Stimulated activated CD8-positive, alpha-beta memory T cell treated with anti-CD3 and anti-CD28 coated beads, Interleukin-12 subunit alpha, Interleukin-12 subunit beta, amount 100 ng/mL, for 24 hours (primary cell): ENCODE data around the gene LIN54.
"Not testable (repeated sequence)": the region's sequence is repeated elsewhere in the genome, so short reads cannot be mapped to it uniquely, and the experiment has no call there.

Source experiments
- DNase-seq: peaks from one replicate; pipeline ENCODE4 v3.0.0-alpha.2; 2020; ENCODE audit errors: extremely low read depth

LIN54 gene

GRCh38 chr4:83010522-83011318, at the start of gene LIN54:
Gene LIN54 (minus strand): TSS chr4:83010823. CDS start chr4:82984844, 25,979 bp downstream.
- peak; percentile 65 for DNase-seq

DNA sequence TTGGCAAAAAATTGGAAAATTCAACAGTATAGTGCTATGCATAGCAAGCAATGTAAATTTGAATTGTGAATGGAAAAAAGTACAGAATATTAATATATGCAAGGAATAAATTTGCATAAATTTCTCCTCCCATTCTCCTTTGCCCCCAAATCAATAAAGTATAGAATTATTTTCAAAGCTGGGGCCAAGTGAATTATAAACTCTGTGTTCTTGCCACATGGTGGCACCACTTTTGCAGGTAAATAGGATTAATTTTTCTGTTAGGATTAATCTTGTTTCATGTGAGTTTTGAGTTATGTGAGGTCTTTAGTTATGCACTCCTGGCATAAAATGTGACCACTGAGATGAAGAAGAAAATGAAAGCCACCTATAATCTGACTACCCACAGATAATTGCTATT, 44.3 kb upstream of the LIN54 start:
- DNase-seq, result no peak

DNA sequence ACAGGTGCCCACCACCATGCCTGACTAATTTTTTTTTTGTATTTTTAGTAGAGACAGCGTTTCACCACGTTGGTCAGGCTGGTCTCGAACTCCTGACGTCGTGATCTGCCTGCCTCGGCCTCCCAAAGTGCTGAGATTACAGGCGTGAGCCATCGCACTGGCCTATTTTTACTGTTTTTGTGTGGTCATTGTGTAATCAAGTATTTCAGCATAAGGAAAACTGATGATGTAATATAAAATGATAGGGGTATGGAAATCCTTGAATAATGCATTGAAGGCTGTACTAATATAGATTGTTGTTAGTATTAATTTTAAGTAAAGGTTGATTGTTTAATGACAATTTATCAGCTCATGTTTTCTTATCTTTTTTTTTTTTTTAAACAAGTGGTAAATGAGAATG, 38.2 kb upstream of the LIN54 start:
- not testable (repeated sequence) for DNase-seq

- DNase-seq, result no peak
Observed at GRCh38 chr4:83046693-83047473, 36.3 kb upstream of the LIN54 start.

DNA sequence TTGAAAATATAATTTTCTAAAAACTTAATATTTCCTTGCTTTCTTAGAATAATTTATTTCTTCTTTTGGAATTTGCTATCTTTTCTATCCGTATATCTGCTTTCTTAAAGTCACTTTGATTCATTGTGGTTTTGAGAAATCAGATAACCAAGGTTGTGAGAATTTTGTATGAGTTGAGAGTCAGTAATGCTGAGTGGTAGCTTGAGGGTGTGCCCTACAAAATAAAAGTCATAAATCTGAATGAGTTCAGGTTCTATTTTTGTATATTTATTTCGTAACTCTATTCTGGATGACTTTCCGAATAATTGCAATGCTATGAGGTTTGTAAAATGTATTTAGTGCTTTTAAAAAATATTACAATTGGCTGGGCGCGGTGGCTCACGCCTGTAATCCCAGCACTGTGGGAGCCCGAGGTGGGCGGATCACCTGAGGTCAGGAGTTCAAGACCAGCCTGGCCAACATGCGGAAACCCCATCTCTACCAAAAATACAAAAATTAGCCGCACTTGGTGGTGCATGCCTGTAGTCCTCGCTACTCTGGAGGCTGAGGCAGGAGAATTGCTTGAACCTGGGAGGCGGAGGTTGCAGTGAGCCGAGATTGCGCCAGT, 33.3 kb upstream of the LIN54 start:
- no peak for DNase-seq

DNA sequence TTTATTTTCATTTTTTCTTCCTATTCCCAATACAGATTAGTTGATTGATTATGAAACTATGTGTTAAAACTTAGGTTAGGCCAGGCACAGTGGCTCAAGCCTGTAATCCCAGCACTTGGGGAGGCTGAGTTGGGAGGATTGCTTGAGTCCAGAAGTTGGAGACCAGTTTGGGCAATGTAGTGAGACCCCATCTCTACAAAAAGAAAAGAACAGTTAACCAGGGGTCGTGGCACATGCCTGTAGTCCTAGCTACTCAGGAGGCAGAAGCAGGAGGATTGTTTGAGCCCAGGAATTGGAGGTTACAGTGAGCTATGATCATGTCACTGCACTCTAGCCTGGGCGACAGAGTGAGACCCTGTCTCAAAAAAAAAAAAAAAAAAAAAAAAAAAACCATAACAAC, 32.5 kb upstream of the LIN54 start:
- not testable (repeated sequence) for DNase-seq

GRCh38 chr4:83040269-83040668, 29.6 kb upstream of the LIN54 start:
- DNase-seq, result no peak

DNA sequence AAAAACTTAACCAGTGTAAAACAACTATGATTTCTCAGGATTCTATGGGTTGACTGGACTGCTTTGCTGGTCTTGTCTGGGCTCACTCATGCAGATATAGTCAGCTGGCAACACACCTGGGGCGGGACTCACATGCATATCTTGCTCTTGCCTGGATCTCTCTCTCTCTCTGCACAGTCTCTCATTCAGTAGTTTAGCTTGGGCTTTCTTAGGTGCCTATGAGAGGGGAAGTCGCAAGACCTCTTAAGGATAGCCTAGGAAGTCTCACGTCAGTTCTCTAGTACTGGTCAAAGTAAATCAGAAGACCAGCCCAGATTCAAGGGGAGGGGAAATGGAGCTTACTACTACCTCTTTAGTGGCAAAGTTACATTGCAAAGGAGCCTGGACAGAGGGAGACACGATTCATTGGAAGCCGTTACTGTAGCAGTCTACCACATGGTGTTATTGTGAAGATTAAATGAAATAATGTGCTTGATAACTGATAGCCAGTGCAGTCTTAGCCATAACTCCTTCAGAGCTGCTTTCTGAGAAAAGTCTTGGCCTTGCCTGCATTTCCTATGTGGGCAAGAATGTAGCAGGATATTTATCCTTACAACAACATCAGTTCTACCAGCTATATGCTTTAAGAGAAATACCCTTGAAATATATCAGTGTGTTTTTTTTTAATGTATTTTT, 26.5 kb upstream of the LIN54 start:
- DNase-seq, result no peak

DNA sequence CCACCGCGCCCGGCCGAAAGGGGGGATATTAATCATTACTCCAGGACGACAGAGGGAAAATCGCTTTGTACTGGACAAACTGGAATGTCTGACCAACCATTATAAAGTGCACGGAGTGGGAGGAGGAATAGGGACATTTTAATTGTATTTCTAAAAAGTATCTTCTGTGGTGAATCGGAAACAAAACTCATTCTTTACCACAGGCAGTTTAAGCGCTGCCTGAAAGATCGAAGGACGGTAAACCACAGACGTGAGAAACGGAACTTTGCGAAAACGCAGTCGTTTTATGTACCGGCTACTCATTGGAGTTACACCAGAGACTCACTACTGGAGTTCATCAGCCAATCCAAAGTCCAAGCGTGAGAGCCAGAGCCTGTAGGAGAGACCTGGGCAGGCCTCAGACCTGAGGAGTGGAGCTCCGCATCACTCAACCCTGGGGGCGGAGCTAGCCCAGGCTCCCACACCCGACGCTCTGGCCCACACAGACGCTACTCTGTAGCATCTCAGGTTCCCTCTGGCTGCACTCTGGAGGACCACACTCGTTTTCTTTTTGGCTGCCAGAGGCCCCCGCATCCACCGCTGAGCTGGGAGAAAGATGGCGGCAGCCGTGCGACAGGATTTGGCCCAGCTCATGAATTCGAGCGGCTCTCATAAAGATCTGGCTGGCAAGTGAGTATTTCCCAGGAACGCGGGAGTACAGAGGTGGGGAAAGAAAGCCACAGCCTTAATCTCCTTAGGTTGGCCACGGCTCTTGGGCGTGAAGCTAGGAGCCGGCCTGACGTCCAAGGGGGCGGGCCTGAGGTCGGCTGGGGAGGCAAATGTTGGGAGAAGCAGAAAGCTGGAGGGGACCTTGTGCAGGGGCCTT, 24.2 kb upstream of the LIN54 start, which contains the start of gene COPS4:
TSS of gene COPS4 (plus strand) at position 554 of the 865 bp plus-strand sequence. CDS start at position 596, 42 bp downstream.
- DNase-seq, result peak; percentile 84

- no peak for DNase-seq
Observed at GRCh38 chr4:83029688-83030087, 19.1 kb upstream of the LIN54 start.

DNA sequence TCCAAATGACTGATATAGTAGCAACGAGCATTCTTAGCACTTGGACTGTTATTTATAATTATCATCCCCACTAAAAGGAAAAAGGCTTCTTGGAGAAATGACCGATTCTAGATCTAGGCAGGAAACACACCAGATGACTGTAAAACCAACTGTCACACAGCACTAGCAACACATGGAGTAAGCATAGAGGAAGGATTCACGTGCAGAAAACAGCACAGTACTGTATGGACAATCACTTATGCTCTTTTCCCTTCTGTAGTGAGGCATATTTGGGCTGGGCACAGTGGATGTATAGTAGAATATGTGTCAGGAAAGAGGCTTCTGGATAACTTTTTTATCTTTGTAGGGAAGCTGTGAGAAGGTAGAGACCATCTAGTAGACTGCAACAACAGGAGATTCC, 18.4 kb upstream of the LIN54 start:
- DNase-seq, result no peak

GRCh38 chr4:83025563-83025962, 14.9 kb upstream of the LIN54 start:
- DNase-seq, result no peak

GRCh38 chr4:83024233-83024632, 13.6 kb upstream of the LIN54 start:
- DNase-seq, result no peak

DNA sequence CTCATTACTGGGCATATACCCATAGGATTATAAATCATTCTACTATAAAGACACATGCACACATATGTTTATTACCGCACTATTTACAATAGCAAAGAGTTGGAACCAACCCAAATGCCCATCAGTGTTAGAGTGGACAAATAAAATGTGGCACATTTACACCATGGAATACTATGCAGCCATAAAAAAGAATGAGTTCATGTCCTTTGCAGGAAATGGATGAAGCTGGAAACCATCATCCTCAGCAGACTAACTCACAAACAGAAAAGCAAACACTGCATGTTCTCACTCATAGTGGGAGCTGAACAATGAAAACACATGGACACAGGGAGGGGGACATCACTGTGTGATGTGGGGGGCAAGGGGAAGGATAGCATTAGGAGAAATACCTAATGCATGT, 13.0 kb upstream of the LIN54 start:
- not testable (repeated sequence) for DNase-seq

- DNase-seq, result no peak
Observed at GRCh38 chr4:83022724-83023450, 12.3 kb upstream of the LIN54 start.

GRCh38 chr4:83019794-83020494, 9.3 kb upstream of the LIN54 start:
- no peak for DNase-seq

DNA sequence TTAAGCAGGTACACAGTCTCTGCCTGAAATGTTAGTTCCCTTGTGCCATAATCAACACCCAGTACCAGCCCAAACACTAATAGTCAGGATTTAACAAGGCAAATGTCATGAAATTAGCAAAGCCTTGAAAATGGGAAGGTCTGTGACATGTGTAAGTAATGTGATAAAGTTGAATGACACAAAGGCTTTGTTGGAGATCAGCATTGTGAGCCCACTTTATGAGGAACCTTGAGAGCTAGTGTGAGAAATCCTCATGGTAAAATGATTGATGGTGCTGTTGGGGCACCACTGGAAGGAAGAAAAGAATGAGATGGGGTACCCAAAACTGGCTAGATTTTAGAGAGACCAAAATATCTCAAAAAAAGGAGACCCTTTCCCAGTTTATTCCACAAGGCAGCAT, 3.3 kb upstream of the LIN54 start:
- no peak for DNase-seq

- DNase-seq, result no peak
Observed at GRCh38 chr4:83013420-83013867, 2.8 kb upstream of the LIN54 start.

- peak; percentile 92 for DNase-seq
Observed at GRCh38 chr4:83012687-83013419, 2.2 kb upstream of the LIN54 start.
